GM19372 (cell line): ENCODE measurements around the gene TMEM72.
"Not testable (repeated sequence)": the region's sequence is repeated elsewhere in the genome, so short reads cannot be mapped to it uniquely, and the experiment has no call there.

ENCODE experiments used
- ATAC-seq: cut with Tn5 transposase; IDR thresholded peaks from one replicate; pipeline ENCODE4 v1.9.1; 2021; ENCODE audit warnings: mild to moderate bottlenecking, low read depth, moderate library complexity; ENCODE audit not compliant: unreplicated experiment

TMEM72 gene

DNA sequence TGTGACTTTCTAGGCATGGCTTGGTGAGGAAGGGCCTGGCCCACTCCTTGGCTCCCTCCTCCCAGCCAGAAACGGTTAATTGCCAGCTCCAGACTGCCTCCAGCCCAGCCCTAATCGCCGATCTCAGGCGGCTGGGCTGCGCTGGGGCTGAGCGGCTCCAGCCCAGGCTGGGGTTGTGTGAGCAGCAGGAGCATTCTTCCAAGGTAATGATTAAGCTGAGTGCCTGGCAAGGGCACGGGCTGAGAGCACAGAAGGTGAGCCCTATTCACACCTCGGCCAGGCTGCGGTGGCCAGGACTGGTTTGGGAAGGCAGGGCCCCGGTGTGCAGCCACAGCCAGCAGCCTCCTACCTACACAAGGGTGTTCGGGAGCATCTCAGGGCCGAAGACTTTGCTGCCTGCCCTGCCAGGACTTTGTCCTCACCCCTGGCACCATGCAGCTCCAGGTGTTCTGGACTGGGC, at the start of gene TMEM72:
Gene TMEM72 (plus strand): TSS at position 257 of the 460 bp plus-strand sequence. CDS start 176 bp downstream, at position 433.
- ATAC-seq: no peak

DNA sequence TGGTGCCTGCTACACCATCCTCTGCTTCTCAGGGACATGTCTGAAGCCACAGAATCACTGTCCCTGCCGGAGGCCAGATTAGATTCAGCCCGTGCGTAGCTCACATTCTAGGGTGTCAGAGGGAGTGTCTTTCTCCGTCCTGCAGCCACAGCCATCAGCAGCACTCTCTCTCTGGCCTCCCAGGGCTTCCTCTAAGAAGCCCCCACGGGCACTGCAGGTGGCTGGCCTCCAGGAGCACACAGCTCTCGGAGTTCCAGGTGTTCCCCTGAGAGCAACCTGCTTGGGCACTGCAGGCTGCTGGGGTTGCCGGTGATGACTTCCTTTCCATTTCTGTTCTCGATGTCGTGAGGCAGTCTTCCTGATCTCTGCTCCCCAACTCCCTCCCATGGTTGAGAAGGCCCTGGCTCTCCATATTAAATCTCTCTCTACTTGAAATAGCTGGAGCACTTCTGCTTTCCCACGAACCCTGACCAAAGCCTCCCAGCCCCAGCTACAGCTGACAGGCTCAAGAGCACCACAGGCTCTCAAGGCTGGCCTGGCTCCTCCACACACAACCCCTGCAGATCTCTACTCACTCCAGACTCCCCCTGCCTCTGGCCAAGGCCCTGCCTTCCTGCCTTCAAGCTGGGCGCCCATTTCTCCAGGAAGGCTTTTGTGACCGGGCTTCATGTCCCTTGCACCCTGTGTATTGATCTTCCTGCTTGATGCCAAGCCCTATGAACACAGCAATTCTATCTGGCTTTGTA, 49.0 kb upstream of the TMEM72 start:
- ATAC-seq: no peak

DNA sequence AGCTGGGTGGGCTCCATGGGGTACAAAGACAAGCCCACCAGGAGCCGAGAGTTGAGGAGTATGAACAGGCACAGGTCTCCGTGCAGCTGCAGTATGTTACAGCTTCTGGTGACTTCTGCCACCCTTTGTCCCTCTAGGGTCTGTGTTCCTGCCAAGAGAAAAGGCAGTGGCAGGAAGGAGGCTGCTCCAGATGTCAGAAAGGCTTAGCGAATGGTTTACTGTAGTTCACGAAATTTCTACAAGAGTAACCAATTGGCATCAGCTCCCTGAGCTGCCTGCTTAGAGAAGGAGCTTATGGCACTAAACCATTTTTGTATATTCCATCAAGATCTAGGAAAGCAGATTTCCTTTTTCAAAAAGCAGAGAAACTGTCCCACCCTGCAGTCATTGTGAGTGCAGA, 48.2 kb upstream of the TMEM72 start:
- no peak for ATAC-seq

DNA sequence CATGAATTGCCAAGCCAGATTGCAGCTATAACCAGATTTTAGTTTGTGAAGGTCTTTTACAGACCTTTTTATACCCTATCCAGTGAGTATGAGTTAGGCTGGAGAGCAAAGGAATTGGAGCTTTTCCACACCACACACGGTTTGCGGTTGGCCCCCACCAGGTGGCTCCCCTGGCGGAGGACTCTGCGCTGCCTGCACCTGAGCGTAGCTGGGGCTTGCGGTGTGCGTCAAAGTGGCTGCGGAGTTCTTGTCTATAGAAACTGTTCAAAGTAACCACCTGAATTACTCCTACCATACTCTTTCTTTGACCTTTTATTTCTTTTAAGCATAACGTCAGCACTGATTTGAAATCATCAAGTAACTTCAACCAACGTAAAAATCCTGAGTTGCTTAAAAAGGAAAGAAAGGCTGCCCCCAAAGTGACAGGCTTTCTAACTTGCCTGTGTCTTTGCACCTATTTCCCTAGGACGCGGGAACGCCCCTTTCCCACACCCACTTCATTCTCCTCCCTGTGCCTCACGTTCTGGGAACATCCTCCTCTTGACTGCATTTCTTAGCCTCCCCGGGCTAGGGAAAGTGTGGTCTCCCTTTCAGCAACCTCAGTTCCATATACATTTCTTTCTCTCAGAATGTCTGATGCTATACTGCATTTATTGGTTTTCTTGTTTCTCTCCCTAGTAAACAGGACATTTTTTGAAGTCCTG, 47.6 kb upstream of the TMEM72 start:
- no peak for ATAC-seq

DNA sequence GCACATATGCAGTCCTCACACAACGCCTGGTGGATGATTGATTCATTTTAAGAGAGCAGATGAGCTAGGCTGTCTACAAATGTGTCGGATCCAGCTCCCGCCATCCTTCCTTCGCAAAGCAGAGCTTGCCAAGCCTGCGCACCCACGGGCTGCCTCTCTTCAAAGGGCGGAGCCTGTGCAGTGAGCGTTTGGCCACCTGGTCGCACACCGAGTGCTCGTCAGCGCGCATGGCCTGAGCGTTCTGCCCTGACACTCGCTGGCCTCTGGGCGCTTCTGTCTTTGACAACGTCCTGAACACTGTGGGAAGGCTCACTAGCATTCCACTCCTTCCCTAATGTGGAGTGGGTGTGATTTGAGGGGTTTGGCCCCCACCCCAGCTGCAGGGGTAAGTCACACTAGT, 47.1 kb upstream of the TMEM72 start:
- no peak for ATAC-seq

DNA sequence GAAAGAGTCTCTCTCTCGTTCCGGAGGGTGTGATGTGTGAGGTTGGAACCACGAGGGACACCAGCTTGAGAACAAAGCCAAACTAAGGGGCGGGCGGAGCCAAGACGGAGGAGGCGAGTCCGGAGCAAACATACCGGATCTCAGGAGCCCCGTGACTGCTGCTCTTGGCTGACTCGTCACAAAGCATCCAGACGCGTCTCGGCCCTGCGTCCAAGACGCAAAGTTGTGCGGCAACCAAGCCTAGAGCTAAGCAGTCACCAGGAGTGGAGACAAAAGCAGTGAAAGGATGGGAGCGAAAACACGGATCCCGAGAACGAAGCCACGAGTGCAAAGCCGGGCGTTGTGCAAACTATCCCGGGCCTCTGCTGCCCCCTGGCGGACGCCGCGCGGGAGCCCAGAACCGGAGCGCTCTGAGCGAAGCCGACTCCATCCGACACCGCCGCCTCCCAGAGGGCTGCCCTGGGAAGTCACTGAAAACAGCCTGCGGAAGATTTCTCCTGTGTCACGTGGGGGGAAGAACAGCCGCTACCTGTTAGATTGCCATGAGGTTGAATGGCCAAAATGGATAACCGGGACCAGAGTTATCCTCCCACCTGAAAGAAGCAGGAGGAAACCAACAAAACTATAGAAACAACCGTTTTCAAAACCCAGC, 46.4 kb upstream of the TMEM72 start:
- ATAC-seq: peak; percentile 80

DNA sequence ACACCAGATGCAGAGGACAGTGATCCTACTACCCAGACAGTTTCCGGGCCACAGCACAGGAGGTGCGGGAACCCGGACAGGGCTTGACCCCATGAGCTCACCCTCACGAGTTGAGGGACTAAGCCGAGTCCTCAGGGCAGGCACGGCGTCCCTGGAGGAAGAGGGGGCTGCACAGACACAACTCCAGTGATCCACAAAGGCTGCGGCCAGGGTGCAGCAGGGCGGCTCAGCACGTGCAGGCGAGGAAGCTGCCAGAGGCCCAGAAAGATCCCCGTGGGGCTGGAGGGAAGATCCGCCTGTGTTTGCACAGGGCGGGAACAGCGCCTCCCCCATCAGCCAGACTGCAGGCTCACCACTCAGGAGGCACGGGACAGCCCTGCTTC, 45.9 kb upstream of the TMEM72 start:
- no peak for ATAC-seq

DNA sequence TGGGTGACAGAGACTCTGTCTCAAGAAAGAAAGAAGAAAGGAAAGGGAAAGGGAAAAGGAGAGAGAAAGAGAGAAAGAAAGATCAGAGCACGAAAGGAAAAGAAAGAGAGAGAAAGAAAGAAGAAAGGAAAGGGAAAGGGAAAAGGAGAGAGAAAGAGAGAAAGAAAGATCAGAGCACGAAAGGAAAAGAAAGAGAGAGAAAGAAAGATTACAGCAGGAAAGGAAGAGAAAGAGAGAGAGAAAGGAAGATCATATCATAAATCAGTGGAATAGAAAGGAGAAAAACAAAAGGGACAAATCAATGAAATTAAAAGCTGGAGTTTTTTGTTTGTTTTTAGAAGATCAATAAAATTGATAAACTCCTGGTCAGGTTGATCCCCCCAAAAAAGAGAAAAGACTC, 44.8 kb upstream of the TMEM72 start:
- ATAC-seq: not testable (repeated sequence)

DNA sequence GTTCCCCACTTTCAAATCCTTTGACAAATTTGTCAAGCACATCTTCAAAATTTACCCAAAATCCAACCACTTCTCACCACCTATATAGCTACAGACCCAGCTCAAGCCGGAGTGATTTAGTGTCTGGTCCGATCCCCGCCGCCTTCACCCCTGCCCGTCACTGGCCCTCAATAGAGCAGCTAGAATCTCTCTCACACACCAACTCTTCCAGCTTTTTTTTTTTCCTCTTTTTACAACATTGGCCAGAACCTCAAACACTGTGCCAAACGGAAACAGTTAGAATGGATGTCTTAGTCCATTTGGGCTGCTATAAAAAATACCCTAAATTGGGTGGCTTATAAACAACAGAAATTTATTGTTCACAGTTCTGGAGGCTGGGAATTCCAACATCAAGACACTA, 41.1 kb upstream of the TMEM72 start:
- no peak for ATAC-seq

DNA sequence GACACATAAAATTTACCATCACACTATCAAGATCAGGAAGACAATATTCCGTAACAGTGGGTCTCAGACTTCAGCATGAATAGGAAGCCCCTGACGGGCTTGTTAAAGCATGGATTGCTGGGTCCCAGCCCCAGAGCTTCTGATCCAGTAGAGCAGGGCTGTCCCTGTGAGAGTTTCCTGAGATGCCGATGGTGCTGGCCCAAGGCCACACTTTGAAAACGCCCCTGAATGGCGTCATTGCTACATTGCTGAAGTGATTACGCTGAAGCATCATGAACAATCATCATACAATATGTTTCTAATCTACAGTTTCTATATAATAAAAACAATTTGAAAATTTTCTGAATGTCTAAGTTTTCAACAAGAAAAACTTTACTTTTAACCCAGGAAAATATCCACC, 38.0 kb upstream of the TMEM72 start:
- ATAC-seq: no peak

DNA sequence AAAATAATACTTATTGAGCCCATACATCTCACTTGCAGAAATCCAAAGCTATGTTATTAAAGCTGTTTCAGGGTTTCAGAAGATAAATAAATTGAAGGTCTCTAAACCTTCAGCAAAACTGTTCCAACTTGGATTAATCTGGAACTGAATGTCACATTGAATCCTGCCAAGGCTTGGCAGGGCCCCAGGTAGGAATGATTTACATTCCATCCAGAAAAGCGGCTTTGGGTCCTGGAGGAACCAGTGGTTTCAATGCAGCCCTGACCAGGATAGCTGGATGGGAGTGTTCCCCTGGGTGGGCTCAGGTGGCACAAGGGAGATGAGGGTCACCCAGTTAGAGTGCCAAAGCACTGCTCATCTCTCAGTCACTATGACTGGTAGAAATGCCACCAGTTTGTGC, 37.0 kb upstream of the TMEM72 start:
- no peak for ATAC-seq

DNA sequence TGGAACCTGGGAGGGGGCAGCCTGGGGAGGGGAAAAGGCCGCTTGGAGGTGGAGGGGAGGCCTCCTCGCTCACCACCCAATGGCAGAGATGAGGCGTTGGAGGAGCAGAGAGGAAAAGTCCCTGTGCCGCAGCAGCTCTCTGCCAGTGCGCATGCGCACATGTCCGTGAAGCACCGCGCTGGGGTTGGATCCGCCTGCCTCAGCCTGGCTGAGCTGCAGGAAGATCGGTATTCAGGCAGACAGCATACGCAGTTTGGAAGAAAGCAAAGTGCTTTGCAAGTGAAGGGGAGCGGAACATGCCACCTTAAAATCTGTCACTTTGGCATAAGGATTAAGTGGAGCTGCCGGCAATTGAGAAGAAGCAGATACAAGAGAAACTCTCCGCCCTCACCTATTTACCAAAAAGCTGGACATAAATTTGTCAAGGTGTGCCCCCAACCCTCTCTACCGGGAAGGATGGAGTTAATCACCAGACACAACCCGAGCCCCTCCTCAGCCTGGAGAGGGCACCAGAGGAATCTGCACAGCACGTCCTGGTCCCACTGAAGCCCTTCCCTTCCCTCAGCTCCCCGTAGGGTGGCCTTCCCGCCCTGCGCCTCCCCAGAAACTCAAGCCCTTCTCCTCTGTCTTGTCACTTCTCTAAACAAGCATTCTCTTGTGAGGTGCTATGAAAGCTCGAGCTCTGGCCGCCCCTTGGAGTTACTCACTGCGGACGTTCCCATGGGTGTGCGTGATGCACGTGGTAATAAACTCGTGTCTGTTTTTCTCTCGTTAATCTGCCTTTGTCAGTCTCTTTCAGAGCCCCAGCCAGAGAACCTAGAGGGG, 32.2 kb upstream of the TMEM72 start:
- ATAC-seq: peak; percentile 82

DNA sequence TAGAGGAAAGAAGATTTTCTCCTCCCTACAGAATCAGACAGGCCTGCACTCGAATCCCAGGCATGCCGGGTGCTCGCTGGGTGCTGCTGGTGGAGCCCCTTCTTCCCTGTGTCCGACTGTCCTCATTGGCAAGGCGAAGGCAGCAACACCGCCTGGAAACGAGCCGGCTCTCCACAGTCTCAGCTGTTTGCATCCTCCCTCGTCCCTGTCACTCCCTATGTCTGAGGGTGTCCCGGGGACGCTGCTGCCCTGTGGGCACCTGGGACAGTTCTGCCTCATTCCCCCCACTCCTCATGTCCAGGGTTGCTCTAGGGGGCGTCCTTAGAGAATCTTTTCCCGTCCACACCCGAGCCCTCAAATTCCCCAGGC, 31.6 kb upstream of the TMEM72 start:
- no peak for ATAC-seq

DNA sequence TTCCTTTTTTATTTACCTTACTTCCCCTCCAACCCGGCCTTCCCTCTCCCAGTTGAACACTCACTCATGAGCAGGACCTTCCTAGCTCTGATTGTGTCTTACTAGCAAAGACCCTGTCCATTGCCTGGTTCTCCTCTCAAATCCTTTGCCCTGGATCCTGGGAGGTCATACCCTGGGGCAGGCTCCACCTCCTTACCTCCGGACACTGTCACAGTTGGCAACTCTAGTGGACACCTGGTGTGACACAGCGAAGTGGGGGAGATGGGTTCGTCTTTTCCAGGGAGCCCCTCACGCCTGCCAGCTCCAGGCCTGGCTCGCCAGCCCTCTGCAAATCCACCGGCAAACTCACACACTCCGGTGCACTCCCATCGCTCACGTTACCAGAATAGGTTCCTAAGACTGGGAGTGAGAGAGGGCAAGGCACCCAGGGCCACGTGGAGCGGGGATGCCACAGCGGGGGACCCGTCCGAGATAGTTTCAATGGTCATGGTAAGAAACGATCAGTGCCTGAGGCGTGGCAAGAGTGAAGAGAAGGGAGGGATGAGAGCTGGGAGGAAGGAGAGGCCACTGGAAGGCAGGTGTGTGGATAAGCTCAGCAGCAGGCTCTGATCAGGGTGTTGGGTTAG, 30.9 kb upstream of the TMEM72 start:
- ATAC-seq: no peak

DNA sequence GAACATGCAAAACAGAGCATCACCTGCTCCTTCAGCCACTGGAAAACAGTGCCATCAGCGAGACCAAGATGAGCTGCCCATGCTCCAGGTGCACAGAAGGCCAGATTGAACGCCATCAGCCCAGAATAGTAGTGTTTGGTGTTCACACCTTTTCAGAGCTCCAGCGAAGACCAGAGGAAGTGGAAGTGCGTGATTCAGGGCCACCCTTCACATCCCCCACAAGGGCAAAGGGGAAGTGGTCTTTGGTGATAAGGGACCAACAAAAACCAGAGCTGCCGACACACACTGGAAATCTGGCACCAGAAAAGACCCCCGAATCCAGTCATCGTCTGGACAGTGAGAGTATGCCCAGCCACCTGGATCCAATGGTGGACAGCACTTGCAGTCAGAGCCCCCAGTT, 29.5 kb upstream of the TMEM72 start:
- ATAC-seq: no peak

DNA sequence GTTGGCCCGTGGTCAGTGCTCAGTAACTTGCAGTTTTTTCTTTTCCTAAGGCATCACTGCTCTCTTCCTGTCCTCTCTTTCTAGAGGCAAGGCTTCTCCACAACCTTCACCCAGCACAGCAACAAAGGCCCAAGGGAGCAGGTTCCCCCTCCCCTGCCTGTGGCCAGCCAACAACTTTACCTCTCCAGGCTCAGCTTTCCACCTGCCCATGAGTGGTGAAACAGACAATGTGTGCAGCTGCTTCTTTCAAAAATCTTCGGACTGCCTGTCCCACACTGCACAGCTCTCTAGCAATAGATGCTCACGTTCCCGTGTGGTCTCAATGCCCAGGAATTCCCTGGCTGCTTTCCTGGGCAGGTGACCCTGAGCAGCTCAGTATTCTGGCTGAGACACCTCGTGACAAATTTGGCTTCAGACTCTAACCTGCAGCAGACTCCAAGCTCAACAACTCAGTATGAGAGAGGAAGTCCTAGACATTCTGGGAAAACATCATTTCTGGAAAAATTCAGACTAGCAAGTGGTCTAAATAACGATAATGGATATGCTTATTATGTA, 28.9 kb upstream of the TMEM72 start:
- no peak for ATAC-seq

DNA sequence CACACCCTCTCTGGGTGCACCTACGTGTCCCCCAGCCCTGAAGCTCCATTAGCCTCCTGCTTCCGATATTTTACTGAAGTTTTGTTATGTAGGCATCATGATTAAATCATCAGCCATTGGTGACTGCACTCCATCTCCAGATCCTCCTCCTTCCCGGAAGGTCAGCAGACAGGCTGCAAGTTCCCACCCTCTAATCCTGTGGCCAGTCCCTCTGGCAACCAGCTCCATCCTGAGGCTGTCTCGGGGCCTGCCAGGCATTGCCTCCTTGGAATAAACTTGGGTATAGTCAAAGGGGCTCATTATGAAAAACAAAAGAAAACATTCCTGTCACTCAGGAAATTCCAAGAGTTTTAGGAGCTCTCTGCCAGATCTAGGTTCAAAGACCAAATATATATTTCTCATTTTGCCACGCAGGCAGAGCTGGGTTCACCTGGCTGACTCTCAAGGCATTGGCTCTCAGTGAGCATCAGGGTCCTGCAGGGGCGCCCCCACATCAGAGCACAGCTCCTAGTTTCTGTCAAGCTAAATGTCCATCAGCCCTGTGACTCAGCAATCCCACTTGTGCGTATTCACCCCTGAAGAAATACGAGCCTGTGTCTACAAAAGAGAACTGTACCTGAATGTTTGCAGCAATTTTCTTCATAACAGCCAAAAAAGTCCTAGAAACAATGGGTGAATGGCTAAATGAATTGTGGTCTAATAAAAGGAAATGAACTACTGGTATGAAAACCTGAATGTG, 27.4 kb upstream of the TMEM72 start:
- ATAC-seq: no peak

DNA sequence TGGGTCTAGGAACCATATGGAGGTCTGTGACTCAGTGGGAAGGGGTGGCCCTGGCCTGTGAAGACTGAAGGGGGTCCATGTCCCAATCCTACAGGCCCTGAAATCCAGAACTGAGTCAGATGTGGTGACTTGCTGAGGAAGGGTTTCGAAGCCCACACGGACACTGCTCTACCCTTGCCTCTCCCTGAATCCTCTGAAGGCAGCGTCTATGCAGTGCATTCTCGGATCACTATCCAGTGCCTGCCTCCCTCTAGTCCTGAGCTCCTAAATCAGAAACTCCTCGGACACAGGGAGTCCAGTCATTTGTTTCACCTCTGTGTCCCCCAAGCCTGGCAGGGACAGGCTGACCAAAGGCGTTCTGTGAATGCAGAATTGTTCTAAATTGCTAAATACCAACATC, 25.4 kb upstream of the TMEM72 start:
- no peak for ATAC-seq

DNA sequence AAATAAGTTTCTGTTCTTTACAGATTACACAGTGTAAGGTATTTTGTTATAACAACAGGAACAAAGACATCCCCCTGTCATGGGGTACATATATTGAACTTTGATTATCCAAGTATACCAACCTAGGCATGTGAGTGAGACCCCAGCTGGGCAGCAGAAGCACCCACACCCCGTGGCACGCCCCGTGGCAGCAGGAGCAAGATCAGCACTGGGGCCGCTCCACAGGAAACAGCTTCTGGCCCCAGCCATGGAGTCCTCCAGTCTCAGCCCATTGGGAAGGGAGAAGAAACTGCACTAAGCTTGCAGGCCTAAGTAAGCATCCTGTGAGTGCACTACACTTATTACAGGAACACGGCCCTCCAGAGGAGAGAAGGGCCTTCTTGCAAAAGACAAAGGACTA, 24.2 kb upstream of the TMEM72 start:
- no peak for ATAC-seq
